ENCODE data around the gene CCDC167. TPM values are rescaled to one million over a fixed set of nuclear protein-coding genes. Genes with fewer than 3 reads are reported as not detected.

Gene CCDC167
- polyA plus RNA-seq, 1 donor from 2014 or later: 207 TPM

GRCh38 chr6:37435373-37435772, 64.3 kb downstream of the CCDC167 start:
- Histone ChIP-seq H2AFZ (ENCODE audit: low read depth, low read length) (no peak overlapping the region), H4K20me1 (ENCODE audit: insufficient read depth) (no peaks in the 10 kb centered on the region), H3K4me2 (ENCODE audit: low read length) (no peak overlapping the region), H3K9me2 (ENCODE audit: insufficient read depth, low read length) (no peaks in the 10 kb centered on the region), H3K27me3 (ENCODE audit: insufficient read depth, low read depth, low read length) (no peaks in the 10 kb centered on the region), H3K79me2 (replicated peaks; ENCODE audit: insufficient read depth, low read length) (peaks cover 18% of the 10 kb centered on the region), H3K4me3 (ENCODE audit: low read length) (peak overlapping the region; percentile 23), H3K36me3 (ENCODE audit: insufficient read depth, low read length) (peaks cover 7% of the 10 kb centered on the region), H3K9me3 (ENCODE audit: low read length) (no peaks in the 10 kb centered on the region), H3F3A (ENCODE audit: insufficient read depth, low read length, poor library complexity, severe bottlenecking) (no peaks in the 10 kb centered on the region), H3K9ac (ENCODE audit: low read length) (no peak overlapping the region), H3K27ac (ENCODE audit: low read length) (no peak overlapping the region)
- TF ChIP-seq EZH2 (IDR thresholded peaks at IDR 0.05; ENCODE audit: borderline replicate concordance, insufficient read depth, low read length, poor library complexity, severe bottlenecking) (no peak), POLR2AphosphoS5 (IDR thresholded peaks at IDR 0.05) (no peak), CTCF (IDR thresholded peaks at IDR 0.05; ENCODE audit: poor library complexity, severe bottlenecking) (no peak), EP300 (conservative IDR thresholded peaks at IDR 0.05; ENCODE audit: poor library complexity, severe bottlenecking) (no peak), RAD21 (conservative IDR thresholded peaks at IDR 0.05) (no peak), REST (IDR thresholded peaks at IDR 0.05; ENCODE audit: borderline replicate concordance) (no peak), MXI1 (conservative IDR thresholded peaks at IDR 0.05; ENCODE audit: poor library complexity, severe bottlenecking) (no peak), SMC3 (conservative IDR thresholded peaks at IDR 0.05; ENCODE audit: poor library complexity) (no peak), TAF1 (IDR thresholded peaks at IDR 0.05; ENCODE audit: low read depth) (no peak)

GRCh38 chr6:37433657-37434271, 65.9 kb downstream of the CCDC167 start:
- Histone ChIP-seq H4K20me1 (ENCODE audit: insufficient read depth) (no peaks in the 10 kb centered on the region), H2AFZ (ENCODE audit: low read depth, low read length) (peak overlapping the region; percentile 96), H3F3A (ENCODE audit: insufficient read depth, low read length, poor library complexity, severe bottlenecking) (no peaks in the 10 kb centered on the region), H3K9ac (ENCODE audit: low read length) (peak overlapping the region; percentile 91), H3K79me2 (replicated peaks; ENCODE audit: insufficient read depth, low read length) (peaks cover 18% of the 10 kb centered on the region), H3K4me2 (ENCODE audit: low read length) (peak overlapping the region; percentile 91), H3K9me2 (ENCODE audit: insufficient read depth, low read length) (no peaks in the 10 kb centered on the region), H3K27ac (ENCODE audit: low read length) (peak overlapping the region; percentile 74), H3K4me3 (ENCODE audit: low read length) (peak overlapping the region; percentile 88), H3K27me3 (ENCODE audit: insufficient read depth, low read depth, low read length) (no peaks in the 10 kb centered on the region), H3K36me3 (ENCODE audit: insufficient read depth, low read length) (peaks cover 7% of the 10 kb centered on the region), H3K9me3 (ENCODE audit: low read length) (no peaks in the 10 kb centered on the region)
- TF ChIP-seq RAD21 (conservative IDR thresholded peaks at IDR 0.05): no peak
- no peak for TF ChIP-seq MXI1 (conservative IDR thresholded peaks at IDR 0.05; ENCODE audit: poor library complexity, severe bottlenecking)
- no peak for TF ChIP-seq REST (IDR thresholded peaks at IDR 0.05; ENCODE audit: borderline replicate concordance)
- no peak for TF ChIP-seq EZH2 (IDR thresholded peaks at IDR 0.05; ENCODE audit: borderline replicate concordance, insufficient read depth, low read length, poor library complexity, severe bottlenecking)
- no peak for TF ChIP-seq POLR2AphosphoS5 (IDR thresholded peaks at IDR 0.05)
- TF ChIP-seq TAF1 (IDR thresholded peaks at IDR 0.05; ENCODE audit: low read depth): no peak
- TF ChIP-seq SMC3 (conservative IDR thresholded peaks at IDR 0.05; ENCODE audit: poor library complexity): no peak
- TF ChIP-seq EP300 (conservative IDR thresholded peaks at IDR 0.05; ENCODE audit: poor library complexity, severe bottlenecking): no peak
- TF ChIP-seq CTCF (IDR thresholded peaks at IDR 0.05; ENCODE audit: poor library complexity, severe bottlenecking): no peak

All from neural cell (in vitro differentiated cells).